ENCODE measurements around the gene DCPS. TPM values are rescaled to one million over a fixed set of nuclear protein-coding genes. Genes with fewer than 3 reads are reported as not detected.

Gene DCPS
- total RNA-seq, 1 experiment from 2014 or later = 21.4 TPM

GRCh38 chr11:126328444-126328843 is 24.6 kb downstream of the DCPS start:
- Histone ChIP-seq H3K27me3 (ENCODE audit: control insufficient read depth, insufficient read depth, low read length) (no peaks in the 10 kb centered on the region), H3K4me3 (ENCODE audit: insufficient read depth, low read depth, low read length) (no peak overlapping the region), H3K36me3 (replicated peaks; ENCODE audit: control insufficient read depth, insufficient read depth, low read length) (no peaks in the 10 kb centered on the region; the same call in 1 of the 2 replicates)
- DNase-seq = peak; percentile 50

GRCh38 chr11:126328938-126329643 is 25.2 kb downstream of the DCPS start:
- DNase-seq = no peak
- Histone ChIP-seq H3K36me3 (replicated peaks; ENCODE audit: control insufficient read depth, insufficient read depth, low read length) (no peaks in the 10 kb centered on the region; the same call in 1 of the 2 replicates), H3K27me3 (ENCODE audit: control insufficient read depth, insufficient read depth, low read length) (no peaks in the 10 kb centered on the region), H3K4me3 (ENCODE audit: insufficient read depth, low read depth, low read length) (no peak overlapping the region)

GRCh38 chr11:126329644-126330211 is 25.9 kb downstream of the DCPS start:
- Histone ChIP-seq H3K27me3 (ENCODE audit: control insufficient read depth, insufficient read depth, low read length) (no peaks in the 10 kb centered on the region), H3K4me3 (ENCODE audit: insufficient read depth, low read depth, low read length) (no peak overlapping the region), H3K36me3 (replicated peaks; ENCODE audit: control insufficient read depth, insufficient read depth, low read length) (no peaks in the 10 kb centered on the region; the same call in 1 of the 2 replicates)
- DNase-seq = no peak

- Histone ChIP-seq H3K36me3 (replicated peaks; ENCODE audit: control insufficient read depth, insufficient read depth, low read length) (peaks cover 1% of the 10 kb centered on the region), H3K27me3 (ENCODE audit: control insufficient read depth, insufficient read depth, low read length) (no peaks in the 10 kb centered on the region), H3K4me3 (ENCODE audit: insufficient read depth, low read depth, low read length) (no peak overlapping the region)
- no peak for DNase-seq
These were observed 27.4 kb downstream of the DCPS start for GRCh38 chr11:126331286-126331685.

DNA sequence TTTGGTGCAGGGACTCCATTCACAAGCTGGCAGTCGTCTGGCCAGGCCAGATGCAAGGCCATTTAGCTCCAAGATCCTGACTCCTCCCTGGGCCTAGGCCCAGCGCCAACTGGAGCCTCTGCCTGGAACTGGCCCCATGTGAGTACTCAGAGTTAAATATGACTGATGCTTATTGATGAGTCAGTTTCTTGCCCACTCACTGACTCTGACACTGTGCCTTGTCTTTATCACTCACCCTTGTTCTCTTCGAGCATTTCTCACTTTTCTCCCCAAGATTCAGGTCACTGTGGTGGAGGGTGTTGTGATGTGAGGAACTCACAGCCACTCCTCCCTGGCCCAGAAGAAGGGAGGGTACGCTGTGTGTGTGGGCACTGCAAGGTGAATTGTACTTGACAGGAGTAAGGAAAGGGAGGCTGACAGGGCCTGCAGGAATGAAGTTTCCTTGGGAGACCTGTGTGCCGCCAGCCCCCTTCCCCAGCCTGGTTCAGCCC is 28.4 kb downstream of the DCPS start:
- Histone ChIP-seq H3K4me3 (ENCODE audit: insufficient read depth, low read depth, low read length) (no peak overlapping the region), H3K36me3 (replicated peaks; ENCODE audit: control insufficient read depth, insufficient read depth, low read length) (peaks cover 1% of the 10 kb centered on the region), H3K27me3 (ENCODE audit: control insufficient read depth, insufficient read depth, low read length) (no peaks in the 10 kb centered on the region)
- DNase-seq = no peak

DNA sequence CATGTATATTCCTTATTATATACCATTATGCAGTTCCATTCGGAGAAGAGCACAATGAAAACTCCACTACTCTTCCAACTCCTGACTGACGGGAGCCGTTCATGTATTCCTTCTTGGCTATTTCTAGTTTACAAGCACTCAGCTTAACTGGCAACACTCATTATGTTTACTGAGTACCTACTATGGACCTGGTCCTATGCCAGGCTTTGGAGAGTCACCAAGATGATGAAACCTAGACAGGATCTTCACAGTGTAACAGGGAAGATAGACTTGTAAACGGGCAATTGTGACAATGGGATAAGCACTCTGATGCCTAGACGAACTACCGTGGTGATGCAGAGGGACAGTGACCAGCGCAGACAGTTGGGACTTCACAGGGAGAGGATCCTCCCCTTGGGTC is 29.3 kb downstream of the DCPS start:
- H3K4me3 ChIP-seq (ENCODE audit: insufficient read depth, low read depth, low read length) = no peak overlapping the region
- peaks cover 1% of the 10 kb centered on the region for H3K36me3 ChIP-seq (replicated peaks; ENCODE audit: control insufficient read depth, insufficient read depth, low read length)
- no peaks in the 10 kb centered on the region for H3K27me3 ChIP-seq (ENCODE audit: control insufficient read depth, insufficient read depth, low read length)
- no peak for DNase-seq

- peaks cover 2% of the 10 kb centered on the region for H3K36me3 ChIP-seq (replicated peaks; ENCODE audit: control insufficient read depth, insufficient read depth, low read length)
- H3K27me3 ChIP-seq (ENCODE audit: control insufficient read depth, insufficient read depth, low read length) = no peaks in the 10 kb centered on the region
- DNase-seq = no peak
- no peak overlapping the region for H3K4me3 ChIP-seq (ENCODE audit: insufficient read depth, low read depth, low read length)
These were observed 31.0 kb downstream of the DCPS start for GRCh38 chr11:126334659-126335462.

GRCh38 chr11:126335463-126335760 is 31.6 kb downstream of the DCPS start:
- DNase-seq = no peak
- Histone ChIP-seq H3K4me3 (ENCODE audit: insufficient read depth, low read depth, low read length) (no peak overlapping the region), H3K36me3 (replicated peaks; ENCODE audit: control insufficient read depth, insufficient read depth, low read length) (peaks cover 2% of the 10 kb centered on the region), H3K27me3 (ENCODE audit: control insufficient read depth, insufficient read depth, low read length) (no peaks in the 10 kb centered on the region)

DNA sequence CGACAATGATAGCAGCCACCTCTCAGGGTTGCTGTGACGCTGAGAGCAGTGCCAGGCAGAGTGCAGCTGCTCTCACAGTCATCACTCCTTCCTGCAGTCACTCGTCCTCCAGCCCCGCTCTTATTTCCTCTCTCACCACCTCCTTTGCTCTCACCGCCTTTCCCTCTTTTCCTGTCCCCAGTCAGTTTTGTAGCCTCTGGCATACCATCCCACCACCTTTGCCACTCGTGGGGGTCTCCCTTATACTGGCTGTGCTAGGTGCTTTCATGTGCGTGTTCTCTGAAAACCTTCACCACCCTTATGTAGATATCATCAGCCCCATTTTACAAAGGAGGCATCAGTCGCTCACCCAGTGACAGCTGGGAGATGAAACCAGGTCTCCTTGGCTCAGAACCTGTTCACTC is 32.3 kb downstream of the DCPS start:
- H3K36me3 ChIP-seq (replicated peaks; ENCODE audit: control insufficient read depth, insufficient read depth, low read length) = peaks cover 2% of the 10 kb centered on the region
- H3K27me3 ChIP-seq (ENCODE audit: control insufficient read depth, insufficient read depth, low read length) = no peaks in the 10 kb centered on the region
- no peak overlapping the region for H3K4me3 ChIP-seq (ENCODE audit: insufficient read depth, low read depth, low read length)
- no peak for DNase-seq

DNA sequence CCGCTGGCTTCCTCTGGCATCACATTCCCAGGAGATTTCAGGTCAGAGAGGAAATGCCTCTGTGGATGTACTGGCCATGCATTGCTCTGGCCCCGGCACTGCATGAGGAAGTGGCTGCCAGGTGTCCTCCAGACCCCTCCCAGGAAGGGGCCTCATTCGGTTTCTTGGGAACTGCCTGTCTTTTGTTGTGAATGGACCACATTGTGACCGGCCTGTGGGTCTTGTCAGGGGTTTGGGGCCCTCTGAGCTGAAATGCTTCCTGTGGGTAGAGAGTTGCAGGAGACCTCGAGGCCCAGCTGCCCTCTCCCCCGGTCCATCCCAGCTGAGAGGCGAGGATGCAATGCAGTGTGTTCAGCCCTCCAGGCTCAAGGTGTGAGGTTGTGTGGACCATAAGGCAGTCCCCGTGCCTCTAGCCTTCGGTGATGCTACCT is 32.8 kb downstream of the DCPS start:
- H3K36me3 ChIP-seq (replicated peaks; ENCODE audit: control insufficient read depth, insufficient read depth, low read length) = peaks cover 4% of the 10 kb centered on the region
- peak; percentile 61 for DNase-seq
- H3K27me3 ChIP-seq (ENCODE audit: control insufficient read depth, insufficient read depth, low read length) = no peaks in the 10 kb centered on the region

GRCh38 chr11:126337126-126337473 is 33.2 kb downstream of the DCPS start:
- no peak for DNase-seq
- Histone ChIP-seq H3K36me3 (replicated peaks; ENCODE audit: control insufficient read depth, insufficient read depth, low read length) (peaks cover 4% of the 10 kb centered on the region), H3K4me3 (ENCODE audit: insufficient read depth, low read depth, low read length) (no peak overlapping the region), H3K27me3 (ENCODE audit: control insufficient read depth, insufficient read depth, low read length) (no peaks in the 10 kb centered on the region)

More for the DNA sequence above, 32.8 kb downstream of the DCPS start:
- H3K4me3 ChIP-seq (ENCODE audit: insufficient read depth, low read depth, low read length) = no peak overlapping the region

- Histone ChIP-seq H3K36me3 (replicated peaks; ENCODE audit: control insufficient read depth, insufficient read depth, low read length) (peaks cover 4% of the 10 kb centered on the region), H3K4me3 (ENCODE audit: insufficient read depth, low read depth, low read length) (no peak overlapping the region)
These were observed 33.8 kb downstream of the DCPS start for GRCh38 chr11:126337474-126338241.

GRCh38 chr11:126338346-126339055 is 34.6 kb downstream of the DCPS start:
- H3K4me3 ChIP-seq (ENCODE audit: insufficient read depth, low read depth, low read length) = no peak overlapping the region
- H3K27me3 ChIP-seq (ENCODE audit: control insufficient read depth, insufficient read depth, low read length) = no peaks in the 10 kb centered on the region
- no peak for DNase-seq
- peaks cover 6% of the 10 kb centered on the region for H3K36me3 ChIP-seq (replicated peaks; ENCODE audit: control insufficient read depth, insufficient read depth, low read length)

More at GRCh38 chr11:126337474-126338241, 33.8 kb downstream of the DCPS start:
- no peak for DNase-seq
- H3K27me3 ChIP-seq (ENCODE audit: control insufficient read depth, insufficient read depth, low read length) = no peaks in the 10 kb centered on the region

Measured in H7 (cell line).